Measurements from ENCODE around the gene RERE.
"Not testable (repeated sequence)": the region's sequence is repeated elsewhere in the genome, so short reads cannot be mapped to it uniquely, and the experiment has no call there.

Gene RERE

DNA sequence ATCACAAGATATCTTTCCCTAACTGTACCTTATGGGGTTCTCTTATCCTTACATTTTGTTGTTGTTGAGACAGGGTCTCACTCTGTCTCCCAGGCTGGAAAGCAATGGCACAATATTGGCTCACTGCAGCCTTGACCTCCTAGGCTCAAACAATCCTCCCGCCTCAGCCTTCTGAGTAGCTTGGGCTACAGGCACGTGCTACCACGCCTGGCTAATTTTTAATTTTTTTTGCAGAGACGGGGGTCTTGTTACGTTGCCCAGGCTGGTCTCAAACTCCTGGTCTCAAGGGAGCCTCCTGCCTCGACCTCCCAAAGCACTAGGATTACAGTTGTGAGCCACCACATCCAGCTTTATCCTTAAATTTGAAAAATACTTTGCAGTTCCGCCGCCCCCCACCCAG, 10.4 kb downstream of the RERE start:
- DNase-seq, result no peak

DNA sequence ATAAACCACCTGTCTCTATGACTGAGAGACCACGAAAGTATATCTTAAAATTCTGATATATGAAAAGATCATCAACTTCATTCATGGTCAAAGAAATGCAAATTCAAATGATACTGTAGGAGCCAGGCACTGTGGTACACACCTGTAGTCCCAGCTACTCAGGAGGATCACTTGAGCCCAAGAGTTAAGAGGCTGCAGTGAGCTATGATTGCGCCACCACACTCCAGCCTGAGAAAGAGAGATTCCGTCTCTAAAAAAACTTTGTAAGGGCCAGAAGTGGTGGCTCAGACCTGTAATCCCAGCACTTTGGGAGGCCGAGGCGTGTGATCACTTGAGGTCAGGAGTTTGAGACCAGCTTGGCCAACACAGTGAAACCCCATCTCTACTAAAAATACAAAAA, 17.0 kb downstream of the RERE start:
- DNase-seq, result no peak

DNA sequence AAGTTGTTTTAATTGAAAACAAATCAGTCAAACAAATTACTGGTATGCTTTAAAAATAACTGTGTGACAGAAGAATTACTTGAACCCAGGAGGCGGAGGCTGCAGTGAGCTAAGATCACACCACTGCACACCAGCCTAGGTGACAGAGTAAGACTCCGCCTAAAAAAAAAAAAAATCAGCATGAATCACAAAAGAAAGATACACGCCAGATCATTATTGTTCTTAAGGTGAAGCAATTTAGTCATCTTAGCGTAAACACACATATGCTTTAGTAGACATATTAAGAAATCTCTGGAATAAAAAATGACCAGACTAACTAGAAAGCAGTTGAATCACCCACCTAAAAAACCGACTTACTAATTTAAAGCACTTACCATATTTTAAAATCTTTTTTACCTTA, 20.2 kb downstream of the RERE start:
- DNase-seq, result no peak

DNA sequence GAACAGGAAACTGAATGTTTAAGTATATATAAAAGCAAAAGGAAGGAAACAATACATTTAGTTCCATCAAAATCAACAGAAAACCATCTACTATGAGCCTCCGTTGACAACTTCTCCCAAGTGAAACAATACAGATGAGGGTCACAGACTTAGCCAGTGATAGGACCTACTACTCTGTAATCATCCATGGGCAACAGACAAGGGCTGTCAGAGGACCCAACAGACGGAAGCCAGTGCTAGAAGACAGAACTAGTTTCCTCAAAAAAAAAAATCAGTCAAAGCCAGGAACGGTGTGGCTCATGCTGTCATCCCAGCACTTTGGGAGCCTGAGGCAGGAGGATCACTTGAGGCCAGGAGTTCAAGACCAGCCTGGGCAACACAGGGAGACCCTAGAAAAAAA, 20.6 kb downstream of the RERE start:
- DNase-seq, result no peak

DNA sequence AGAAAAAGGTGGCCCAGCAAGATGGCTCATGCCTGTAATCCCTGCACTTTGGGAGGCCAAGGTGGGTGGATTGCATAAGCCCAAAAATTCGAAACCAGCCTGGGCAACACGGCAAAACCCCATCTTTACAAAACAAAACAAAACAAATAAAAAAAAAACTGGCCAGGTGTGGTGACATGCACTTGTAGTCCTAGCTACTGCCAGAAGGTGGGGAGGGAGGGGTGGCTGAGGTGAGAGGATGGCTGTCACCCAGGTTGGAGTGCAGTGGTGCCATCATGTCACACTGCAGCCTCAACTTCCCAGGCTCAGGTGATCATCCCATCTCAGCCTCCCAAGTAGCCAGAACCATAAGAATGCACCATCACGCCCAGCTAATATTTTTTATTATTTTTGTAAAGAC, 22.8 kb downstream of the RERE start:
- DNase-seq, result no peak

DNA sequence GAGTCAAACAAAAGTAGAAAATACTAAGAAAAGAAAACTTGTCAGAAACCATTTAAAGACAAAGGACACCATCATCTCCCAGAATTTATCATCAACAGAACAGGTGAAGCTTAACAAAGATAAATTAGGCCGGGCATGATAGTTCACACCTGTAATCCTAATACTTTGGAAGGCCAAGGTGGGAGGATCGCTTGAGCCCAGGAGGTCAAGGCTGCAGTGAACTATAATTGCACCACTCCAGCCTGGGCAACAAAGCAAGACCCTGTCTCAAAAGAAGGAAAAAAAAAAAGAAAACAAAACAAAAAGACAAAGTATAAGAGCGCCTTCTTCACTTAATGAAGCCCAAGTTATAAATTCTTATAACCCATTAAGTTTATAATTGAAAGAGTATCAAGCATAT, 25.6 kb downstream of the RERE start:
- DNase-seq, result no peak

DNA sequence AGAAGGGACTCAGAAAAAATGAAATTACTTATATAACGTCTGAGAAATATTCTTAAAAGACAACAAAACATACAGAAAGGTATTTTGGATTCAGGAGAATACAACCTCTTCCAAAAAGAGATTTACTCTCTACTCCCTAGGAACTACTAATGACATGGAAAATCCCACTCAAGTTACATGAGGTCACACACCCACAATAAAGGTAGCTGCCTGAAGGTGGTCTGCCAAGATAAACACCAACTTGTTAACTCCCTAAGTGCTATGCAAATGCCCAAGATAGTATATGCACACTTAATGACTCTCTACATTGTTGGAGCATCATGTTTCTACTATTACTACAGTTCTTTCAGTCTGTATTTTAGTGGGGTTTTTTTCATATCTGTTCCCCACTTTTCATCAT, 26.5 kb downstream of the RERE start:
- DNase-seq, result no peak

DNA sequence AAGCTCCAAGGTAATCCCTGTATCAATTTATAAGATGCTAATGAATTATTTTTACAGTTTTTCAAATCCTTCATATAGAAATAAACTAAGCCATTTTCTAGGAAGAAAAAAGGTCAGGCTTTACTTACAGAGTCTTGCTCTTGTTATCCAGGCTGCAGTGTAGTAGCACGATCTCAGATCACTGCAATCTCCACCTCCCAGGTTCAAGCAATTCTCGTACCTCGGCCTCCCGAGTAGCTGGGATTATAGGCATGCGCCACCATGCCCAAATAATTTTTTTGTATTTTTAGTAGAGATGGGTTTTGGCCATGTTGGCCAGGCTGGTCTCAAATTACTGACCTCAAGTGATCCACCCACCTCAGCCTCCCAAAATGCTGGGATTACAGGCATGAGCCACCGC, 27.0 kb downstream of the RERE start:
- DNase-seq, result no peak

DNA sequence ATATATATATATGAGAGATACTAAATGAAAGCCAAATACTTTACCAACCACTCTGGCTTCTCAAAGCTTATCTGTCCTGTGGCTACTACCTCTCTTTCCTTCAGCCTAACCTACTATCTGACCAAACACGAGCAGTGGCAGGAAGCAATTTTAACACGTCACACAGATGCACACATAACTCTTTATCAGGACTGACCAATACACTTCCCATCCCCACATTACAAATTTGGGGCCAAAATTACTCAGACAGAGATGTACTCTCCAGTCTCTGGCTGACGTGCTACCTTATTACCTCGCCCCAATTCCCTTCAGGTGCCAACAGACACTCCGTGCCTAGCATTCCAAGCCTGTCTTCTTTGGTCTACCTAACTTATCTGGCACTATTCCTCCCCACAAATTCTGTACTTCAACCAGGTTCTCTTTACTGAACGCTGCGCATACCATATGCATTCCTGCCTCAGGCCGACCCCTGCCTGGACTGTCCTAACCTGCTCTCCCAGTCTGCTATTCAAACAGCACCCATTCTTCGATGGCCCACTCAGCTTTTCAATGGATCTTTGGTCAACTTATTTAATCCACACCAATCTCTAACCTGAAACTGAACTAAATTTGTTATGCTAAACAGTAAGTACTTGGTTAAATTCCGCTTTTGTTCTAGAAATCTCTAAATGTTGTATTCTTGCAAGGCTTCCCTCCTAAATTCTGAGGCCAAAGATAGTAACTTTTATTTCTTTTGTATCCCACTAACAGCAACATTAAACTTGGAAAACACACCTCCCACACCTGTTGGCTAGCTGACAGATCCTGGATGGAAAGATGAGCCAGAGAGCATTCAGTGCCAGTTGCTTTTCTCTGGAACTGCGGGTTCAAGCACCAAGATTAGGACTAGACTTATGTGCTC, 27.9 kb downstream of the RERE start:
- DNase-seq, result no peak

DNA sequence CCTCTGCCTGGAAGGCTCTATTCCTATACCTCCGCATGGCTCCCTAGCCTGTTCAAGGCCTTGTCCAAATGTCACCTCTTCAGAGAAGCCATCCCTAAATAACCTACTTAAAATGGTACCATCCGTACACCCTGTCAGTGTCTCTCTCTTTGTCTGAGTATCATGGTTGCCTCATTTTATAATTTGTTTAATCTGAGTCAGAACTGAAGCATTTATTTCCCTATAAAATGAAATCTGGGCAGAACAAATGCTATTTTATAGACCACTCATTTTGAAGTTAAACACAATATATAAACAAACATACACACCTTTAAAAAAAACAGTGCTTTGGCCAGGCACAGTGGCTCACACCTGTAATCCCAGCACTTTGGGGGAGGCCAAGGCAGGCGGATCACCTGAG, 30.2 kb downstream of the RERE start:
- no peak for DNase-seq

DNA sequence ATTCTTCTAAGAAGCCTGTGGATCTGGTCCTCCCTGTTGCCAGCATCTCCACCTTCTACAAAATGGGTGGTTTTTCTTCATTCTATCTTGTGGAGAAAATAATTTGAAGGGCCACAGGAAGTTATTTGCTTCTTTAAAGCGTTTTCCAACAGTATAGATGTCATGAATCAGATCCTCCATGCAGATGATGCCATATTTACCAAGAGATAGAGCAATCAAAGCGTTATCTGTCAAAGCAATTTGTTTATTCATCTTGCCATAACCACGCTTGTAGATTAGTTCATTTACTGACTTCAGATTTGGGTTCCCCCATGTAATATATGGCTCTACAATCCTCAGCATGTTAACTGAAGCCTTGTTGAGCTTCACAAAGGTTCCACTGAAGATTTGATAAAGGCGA, 31.2 kb downstream of the RERE start:
- DNase-seq, result not testable (repeated sequence)

DNA sequence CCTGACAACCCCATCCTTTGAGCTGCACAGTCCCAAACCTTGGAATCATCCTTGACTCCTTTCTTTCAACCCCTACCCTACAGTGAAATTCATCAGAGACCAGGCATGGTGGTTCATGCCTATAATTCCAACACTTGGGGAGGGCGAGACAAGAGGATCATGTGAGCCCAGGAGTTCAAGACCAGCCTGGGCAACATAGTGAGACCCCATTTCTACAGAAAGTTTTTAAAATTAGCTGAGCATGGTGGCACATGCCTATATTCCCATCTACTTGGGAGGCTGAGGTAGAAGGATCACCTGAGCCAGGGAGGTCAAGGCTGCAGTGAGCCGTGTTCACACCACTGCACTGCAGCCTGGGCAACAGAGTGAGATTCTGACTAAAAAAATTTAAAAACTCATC, 34.5 kb downstream of the RERE start:
- DNase-seq, result no peak

DNA sequence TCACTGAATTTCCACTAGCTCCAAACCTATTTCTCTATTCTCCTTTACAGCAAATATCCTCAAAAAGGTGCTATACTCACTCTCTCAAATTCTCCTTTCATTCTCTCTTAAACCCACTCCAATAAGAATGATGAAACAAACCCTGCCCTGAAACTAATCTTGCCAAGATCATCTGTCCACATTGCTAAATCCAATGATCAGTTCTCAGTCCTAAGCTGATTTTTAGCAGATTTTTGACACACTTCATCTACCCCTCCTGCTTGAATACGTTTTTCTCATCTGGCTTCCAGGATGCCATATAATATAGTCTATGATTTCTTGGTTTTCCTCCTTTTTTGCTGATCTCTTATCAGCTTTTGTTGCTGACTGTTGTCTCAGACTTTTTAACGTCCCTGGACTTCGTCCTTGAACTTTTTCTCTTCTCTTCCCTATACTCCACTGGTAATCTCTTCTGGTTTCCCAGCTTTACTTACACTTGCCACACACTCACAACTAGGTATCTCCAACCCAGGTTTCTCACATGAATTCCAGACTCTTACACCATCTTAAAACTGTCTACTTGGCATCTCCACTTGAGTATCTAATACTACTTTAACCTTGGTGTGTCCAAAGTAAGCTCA, 35.3 kb downstream of the RERE start:
- DNase-seq, result no peak

DNA sequence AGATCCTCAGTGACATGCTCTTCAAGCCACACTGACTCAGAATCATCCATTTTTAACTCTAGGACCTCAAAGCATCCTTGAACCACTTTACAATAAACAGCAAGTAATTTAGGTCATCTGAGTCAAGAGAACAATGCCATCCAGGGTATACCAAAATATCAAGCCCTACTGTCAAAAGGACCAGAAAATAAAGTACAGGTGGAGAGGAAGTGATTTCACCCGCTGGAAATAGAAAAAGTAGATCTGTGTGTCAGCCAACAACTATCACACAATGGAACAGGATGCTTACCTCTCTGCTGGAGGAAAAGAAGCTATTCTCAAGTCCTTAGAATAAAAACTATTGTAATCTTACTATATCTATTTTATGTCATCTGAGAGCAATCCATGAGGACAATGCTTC, 37.0 kb downstream of the RERE start:
- DNase-seq, result no peak

DNA sequence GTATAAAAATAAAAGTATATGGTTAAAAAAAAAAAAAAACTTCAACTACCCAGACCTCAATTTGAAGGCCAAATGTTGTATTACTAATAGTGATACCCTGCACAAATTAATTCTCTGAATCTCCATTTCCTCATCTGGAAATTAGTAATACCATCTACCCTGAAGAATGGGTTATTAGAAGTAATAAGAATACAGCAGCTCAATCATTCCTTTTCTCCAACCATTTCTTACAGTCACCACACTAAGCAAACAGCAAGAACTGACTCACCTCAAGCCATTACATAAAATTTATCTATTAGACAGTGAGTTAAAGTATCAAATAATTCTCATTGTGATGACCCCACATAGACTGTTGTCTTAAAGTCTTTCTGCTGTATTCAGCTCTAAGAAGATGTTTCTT, 39.6 kb downstream of the RERE start:
- DNase-seq, result no peak

DNA sequence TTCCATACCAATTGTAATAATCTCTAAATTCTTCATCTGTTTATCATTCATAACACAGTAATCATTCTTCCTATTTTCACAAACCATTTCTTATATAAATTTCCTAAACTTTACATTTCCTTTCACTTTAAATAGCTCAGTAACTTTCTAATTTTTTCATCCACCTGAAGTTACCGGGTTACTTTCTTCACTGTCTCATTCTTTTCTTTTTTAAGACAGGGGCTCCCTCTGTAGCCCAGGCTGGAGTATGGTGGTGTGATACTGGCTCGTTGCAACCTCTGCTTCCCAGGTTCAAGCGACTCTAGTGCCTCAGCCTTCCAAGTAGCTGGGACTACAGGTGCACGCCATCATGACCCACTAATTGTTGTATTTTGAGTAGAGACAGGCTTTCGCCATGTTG, 41.3 kb downstream of the RERE start:
- DNase-seq, result no peak

DNA sequence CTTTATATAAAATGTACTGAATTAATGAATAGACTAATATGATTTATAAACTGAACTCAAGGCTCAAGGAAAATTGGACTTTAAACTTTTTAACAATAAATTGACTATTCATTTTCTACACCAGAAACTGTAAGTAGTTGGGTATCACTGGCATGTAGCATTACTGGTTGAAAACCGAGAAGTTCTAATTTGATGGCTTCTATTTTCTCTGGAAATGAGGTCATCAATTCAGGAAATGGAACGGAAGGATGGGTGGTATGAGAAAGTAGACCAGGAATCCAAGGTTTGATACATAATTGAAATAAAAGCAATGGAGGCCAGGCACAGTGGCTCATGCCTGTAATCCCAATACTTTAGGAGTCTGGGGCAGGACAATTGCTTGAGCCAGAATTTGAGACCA, 50.4 kb downstream of the RERE start:
- no peak for DNase-seq

DNA sequence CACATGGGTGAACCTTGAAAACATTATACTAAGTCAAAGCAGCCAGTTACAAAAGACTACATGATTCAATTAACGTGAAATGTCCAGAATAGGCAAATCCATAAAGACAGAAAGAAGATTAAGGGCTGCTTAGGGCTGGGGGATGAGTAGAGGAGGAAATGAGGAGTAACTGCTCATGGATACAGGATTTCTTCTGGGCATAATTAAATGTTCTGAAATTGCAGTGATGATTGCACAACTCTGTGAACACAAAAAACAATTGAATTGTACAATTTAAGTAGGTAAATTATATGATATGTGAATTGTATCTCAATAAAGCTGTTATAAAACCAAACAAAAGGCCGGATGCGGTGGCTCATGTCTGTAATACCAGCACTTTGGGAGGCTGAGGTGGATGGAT, 52.2 kb downstream of the RERE start:
- DNase-seq, result no peak

DNA sequence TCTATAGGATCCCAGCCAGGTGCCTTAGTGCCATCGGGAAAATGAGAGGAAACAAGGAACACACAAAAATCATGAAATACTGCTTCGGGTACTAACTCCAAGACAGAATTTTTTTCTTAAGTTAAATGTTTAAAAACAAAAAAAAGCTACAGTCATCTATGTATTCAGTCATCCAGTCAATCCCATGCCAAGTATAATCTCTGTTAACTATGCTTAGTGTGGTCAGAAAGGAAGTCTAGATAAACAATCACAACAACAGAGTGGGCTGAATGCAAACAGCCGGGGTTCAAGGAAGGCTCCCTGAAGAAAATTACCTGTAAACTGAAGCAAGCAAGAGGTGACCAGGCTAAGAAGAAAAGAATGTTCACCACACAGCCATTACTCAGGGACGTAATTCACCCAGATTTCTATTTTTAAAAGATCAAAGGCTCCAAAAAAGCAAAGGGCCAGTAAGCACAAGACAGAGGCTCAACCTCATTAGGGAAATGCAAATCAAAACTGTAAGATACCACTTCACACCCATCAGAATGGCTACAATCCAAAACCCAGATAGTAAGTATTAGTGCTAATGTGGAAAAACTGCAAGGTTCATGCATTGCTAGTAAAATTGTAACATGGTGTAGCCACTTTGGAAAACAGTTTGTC, 53.0 kb downstream of the RERE start:
- no peak for DNase-seq

DNA sequence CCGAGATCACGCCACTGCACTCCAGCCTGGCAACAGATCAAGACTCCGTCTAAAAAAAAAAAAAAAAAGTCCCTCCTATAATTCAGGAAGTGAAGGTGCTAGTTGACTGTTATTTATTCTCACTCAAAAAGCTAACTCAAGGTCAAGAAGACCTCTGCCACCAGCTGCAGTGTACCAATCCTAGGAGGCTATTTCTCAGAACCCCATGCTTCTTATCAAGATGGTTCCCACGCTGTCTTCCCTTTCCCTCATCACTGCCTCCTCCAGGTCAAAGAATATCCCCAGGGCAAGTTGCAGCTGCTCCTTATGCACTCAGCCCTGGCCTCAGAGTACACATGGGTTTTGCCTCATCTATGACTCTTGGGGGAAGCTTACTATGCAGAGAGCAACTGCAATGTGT, 53.6 kb downstream of the RERE start:
- DNase-seq, result no peak

DNA sequence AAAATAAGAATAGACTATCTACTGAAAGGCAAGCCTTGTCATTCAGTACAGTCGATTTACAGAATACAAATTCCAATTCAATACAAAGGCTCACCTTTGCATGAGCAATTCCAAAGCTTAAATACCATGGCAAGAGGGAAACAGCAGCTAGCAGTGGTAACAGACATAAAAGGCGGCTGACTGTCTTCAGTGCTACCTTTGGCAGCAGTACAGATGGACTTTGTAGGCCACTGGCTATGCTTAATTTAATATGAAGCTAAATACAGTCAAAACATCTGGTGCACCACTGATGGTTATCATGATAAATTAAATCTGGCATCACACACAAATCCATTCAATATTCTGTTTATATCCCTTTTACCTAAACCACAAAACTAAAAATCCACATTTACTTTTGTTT, 62.4 kb downstream of the RERE start:
- DNase-seq, result no peak

DNA sequence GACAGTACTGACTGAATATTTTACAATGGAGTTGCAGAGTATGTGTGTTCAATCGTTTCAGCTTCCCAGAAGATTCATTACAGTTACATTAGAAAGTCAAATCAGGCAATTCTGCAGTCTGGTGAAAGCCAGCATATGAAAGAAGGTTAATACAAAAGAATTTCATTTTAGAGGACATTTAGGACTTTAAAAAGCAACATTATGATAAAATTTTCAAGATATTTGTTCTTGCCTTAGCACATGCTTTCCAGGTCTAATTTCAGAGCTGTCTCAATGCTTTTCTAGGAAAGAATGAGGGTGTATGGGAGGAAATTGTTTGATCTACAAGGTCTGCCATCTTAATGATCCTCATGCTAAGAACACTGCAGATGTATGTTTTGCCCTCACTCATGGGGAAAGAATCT, 63.2 kb downstream of the RERE start:
- DNase-seq, result no peak

DNA sequence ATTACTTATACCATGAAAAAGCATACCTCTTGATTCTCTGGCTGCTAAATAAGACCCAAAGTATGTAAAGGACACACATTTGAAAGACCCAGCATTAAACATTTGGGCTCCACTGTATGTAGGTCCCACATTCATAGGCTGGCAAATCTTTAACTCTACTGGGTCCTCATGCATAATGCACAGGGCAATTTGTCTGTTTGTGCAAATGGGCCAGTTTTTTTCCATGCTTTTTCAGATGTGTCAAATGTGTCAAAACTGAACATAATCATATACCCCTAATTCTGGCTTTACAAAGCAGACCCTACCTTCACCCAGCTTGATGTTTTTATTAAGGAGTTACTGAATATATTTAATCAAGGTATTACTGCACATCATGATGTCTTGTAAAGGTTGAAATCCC, 63.7 kb downstream of the RERE start:
- no peak for DNase-seq
